ENCODE measurements around the gene HPSE2. TPM values are rescaled to one million over a fixed set of nuclear protein-coding genes. Genes with fewer than 3 reads are reported as not detected.

The HPSE2 gene
- total and polyA plus RNA-seq, 2 experiments from 2014 or later = not detected

- no peaks in the 10 kb centered on the region for H3K4me1 ChIP-seq (ENCODE audit: insufficient read depth)
- TF ChIP-seq EZH2phosphoT487 (IDR thresholded peaks at IDR 0.05; ENCODE audit: insufficient read depth, low read depth) = no peak
- TF ChIP-seq EZH2 (IDR thresholded peaks at IDR 0.05; ENCODE audit: insufficient read depth, poor library complexity, severe bottlenecking) = no peak
- no peak overlapping the region for H3K4me2 ChIP-seq (ENCODE audit: unreplicated experiment)
- in situ Hi-C loops (cut with MboI) = no loop called here
- no peaks in the 10 kb centered on the region for H3F3A ChIP-seq (ENCODE audit: insufficient read depth)
- H2AFZ ChIP-seq = no peak overlapping the region
- DNase-seq = peak; percentile 1
- WGBS, 2 experiments (ENCODE audit: low coverage in 1 of 2, low lambda C conversion rate in 2 of 2, missing lambda C conversion rate in 2 of 2) = 70 to 71% methylated on average over 2 of the region's 2 CpGs
- H3K9me3 ChIP-seq (ENCODE audit: low read depth) = no peaks in the 10 kb centered on the region
- H3K9ac ChIP-seq = no peak overlapping the region
- no peaks in the 10 kb centered on the region for H3K79me2 ChIP-seq (ENCODE audit: insufficient read depth)
- no peaks in the 10 kb centered on the region for H3K27me3 ChIP-seq (replicated peaks; ENCODE audit: insufficient read depth)
- H3K36me3 ChIP-seq (ENCODE audit: low read depth) = no peaks in the 10 kb centered on the region
- H4K20me1 ChIP-seq (ENCODE audit: insufficient read depth) = no peaks in the 10 kb centered on the region
- no peak overlapping the region for H3K27ac ChIP-seq
- no peak overlapping the region for H3K4me3 ChIP-seq
- no peaks in the 10 kb centered on the region for H3K9me2 ChIP-seq (ENCODE audit: insufficient read depth)
These were observed 490.0 kb downstream of the HPSE2 start for GRCh38 chr10:98745645-98746044.

DNA sequence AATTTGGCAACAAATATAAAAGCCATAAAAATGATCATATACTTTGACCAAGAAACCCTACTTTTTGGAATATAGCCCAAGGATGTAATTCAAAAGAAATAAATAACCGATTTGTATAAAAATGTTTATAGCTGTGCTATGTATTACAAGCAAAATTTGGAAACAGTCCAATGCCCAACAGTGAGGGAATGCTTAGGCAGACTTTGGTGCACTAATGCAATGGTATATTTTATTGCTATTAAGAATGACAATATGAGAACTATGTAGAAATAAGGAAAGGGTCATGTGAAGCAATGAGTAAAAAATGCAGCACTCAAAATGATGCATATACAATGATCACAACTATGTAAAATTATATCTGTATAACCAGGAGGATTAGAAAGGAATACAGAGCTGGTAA, 515.1 kb downstream of the HPSE2 start:
- Histone ChIP-seq H4K20me1 (ENCODE audit: insufficient read depth) (no peaks in the 10 kb centered on the region), H3K36me3 (ENCODE audit: low read depth) (no peaks in the 10 kb centered on the region), H3K4me2 (ENCODE audit: unreplicated experiment) (no peak overlapping the region), H3K9ac (no peak overlapping the region), H3K4me3 (no peak overlapping the region), H3K9me2 (ENCODE audit: insufficient read depth) (no peaks in the 10 kb centered on the region), H3K27me3 (replicated peaks; ENCODE audit: insufficient read depth) (no peaks in the 10 kb centered on the region), H3K9me3 (ENCODE audit: low read depth) (no peaks in the 10 kb centered on the region), H3F3A (ENCODE audit: insufficient read depth) (no peaks in the 10 kb centered on the region), H3K4me1 (ENCODE audit: insufficient read depth) (no peaks in the 10 kb centered on the region), H3K27ac (no peak overlapping the region), H2AFZ (no peak overlapping the region), H3K79me2 (ENCODE audit: insufficient read depth) (no peaks in the 10 kb centered on the region)
- in situ Hi-C loops (cut with MboI) = no loop called here
- WGBS, 2 experiments (ENCODE audit: low coverage in 1 of 2, low lambda C conversion rate in 2 of 2, missing lambda C conversion rate in 2 of 2) = 35 to 38% methylated on average over 1 of the region's 1 CpG
- DNase-seq = no peak
- TF ChIP-seq EZH2 (IDR thresholded peaks at IDR 0.05; ENCODE audit: insufficient read depth, poor library complexity, severe bottlenecking) = no peak
- no peak for TF ChIP-seq EZH2phosphoT487 (IDR thresholded peaks at IDR 0.05; ENCODE audit: insufficient read depth, low read depth)

DNA sequence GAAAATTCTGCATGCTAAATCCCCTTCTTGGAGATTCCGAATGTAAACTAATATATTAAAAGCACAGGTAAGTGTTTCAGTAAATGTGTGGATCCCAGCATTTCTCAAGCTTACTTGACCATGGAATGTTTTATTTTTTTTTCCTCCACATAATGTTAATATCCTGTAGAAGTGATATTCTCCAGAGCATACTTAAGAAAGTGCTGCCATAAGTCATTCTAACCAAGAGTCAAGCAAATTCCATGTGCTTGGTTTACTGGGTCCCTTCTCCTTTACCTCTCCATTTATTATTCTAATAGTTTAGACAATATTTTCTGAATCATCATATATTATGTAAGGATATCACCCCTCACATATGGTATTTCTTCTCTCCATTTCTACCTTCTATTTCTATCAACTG, 522.1 kb downstream of the HPSE2 start:
- Histone ChIP-seq H2AFZ (no peak overlapping the region), H3K27me3 (replicated peaks; ENCODE audit: insufficient read depth) (no peaks in the 10 kb centered on the region), H3K27ac (no peak overlapping the region), H3F3A (ENCODE audit: insufficient read depth) (no peaks in the 10 kb centered on the region), H3K9me2 (ENCODE audit: insufficient read depth) (no peaks in the 10 kb centered on the region), H3K4me3 (no peak overlapping the region), H4K20me1 (ENCODE audit: insufficient read depth) (no peaks in the 10 kb centered on the region), H3K4me2 (ENCODE audit: unreplicated experiment) (no peak overlapping the region), H3K79me2 (ENCODE audit: insufficient read depth) (no peaks in the 10 kb centered on the region), H3K9me3 (ENCODE audit: low read depth) (no peaks in the 10 kb centered on the region), H3K36me3 (ENCODE audit: low read depth) (no peaks in the 10 kb centered on the region), H3K4me1 (ENCODE audit: insufficient read depth) (no peaks in the 10 kb centered on the region), H3K9ac (no peak overlapping the region)
- DNase-seq = no peak
- 64 to 67% methylated on average over 1 of the region's 1 CpG for WGBS, 2 experiments (ENCODE audit: low coverage in 1 of 2, low lambda C conversion rate in 2 of 2, missing lambda C conversion rate in 2 of 2)
- no peak for TF ChIP-seq EZH2phosphoT487 (IDR thresholded peaks at IDR 0.05; ENCODE audit: insufficient read depth, low read depth)
- TF ChIP-seq EZH2 (IDR thresholded peaks at IDR 0.05; ENCODE audit: insufficient read depth, poor library complexity, severe bottlenecking) = no peak
- in situ Hi-C loops (cut with MboI) = no loop called here

- no peak overlapping the region for H3K9ac ChIP-seq
- no peaks in the 10 kb centered on the region for H3K36me3 ChIP-seq (ENCODE audit: low read depth)
- no peak for DNase-seq
- no peak for TF ChIP-seq EZH2phosphoT487 (IDR thresholded peaks at IDR 0.05; ENCODE audit: insufficient read depth, low read depth)
- no peak for TF ChIP-seq EZH2 (IDR thresholded peaks at IDR 0.05; ENCODE audit: insufficient read depth, poor library complexity, severe bottlenecking)
- in situ Hi-C loops (cut with MboI) = no loop called here
- no peaks in the 10 kb centered on the region for H3K4me1 ChIP-seq (ENCODE audit: insufficient read depth)
- no peaks in the 10 kb centered on the region for H3K9me2 ChIP-seq (ENCODE audit: insufficient read depth)
- no peaks in the 10 kb centered on the region for H4K20me1 ChIP-seq (ENCODE audit: insufficient read depth)
- H3K27ac ChIP-seq = no peak overlapping the region
- H3K79me2 ChIP-seq (ENCODE audit: insufficient read depth) = no peaks in the 10 kb centered on the region
- no peaks in the 10 kb centered on the region for H3K9me3 ChIP-seq (ENCODE audit: low read depth)
- no peak overlapping the region for H3K4me3 ChIP-seq
- H2AFZ ChIP-seq = no peak overlapping the region
- WGBS, 2 experiments (ENCODE audit: low coverage in 1 of 2, low lambda C conversion rate in 2 of 2, missing lambda C conversion rate in 2 of 2) = 57 to 74% methylated on average over 4 to 5 of the region's 5 CpGs
- no peak overlapping the region for H3K4me2 ChIP-seq (ENCODE audit: unreplicated experiment)
- H3F3A ChIP-seq (ENCODE audit: insufficient read depth) = no peaks in the 10 kb centered on the region
- no peaks in the 10 kb centered on the region for H3K27me3 ChIP-seq (replicated peaks; ENCODE audit: insufficient read depth)
These were observed 539.1 kb downstream of the HPSE2 start for GRCh38 chr10:98696516-98696915.

GRCh38 chr10:98694883-98695282, 540.8 kb downstream of the HPSE2 start:
- TF ChIP-seq EZH2phosphoT487 (IDR thresholded peaks at IDR 0.05; ENCODE audit: insufficient read depth, low read depth) (no peak), EZH2 (IDR thresholded peaks at IDR 0.05; ENCODE audit: insufficient read depth, poor library complexity, severe bottlenecking) (no peak)
- Histone ChIP-seq H3K27me3 (replicated peaks; ENCODE audit: insufficient read depth) (no peaks in the 10 kb centered on the region), H3K9ac (no peak overlapping the region), H2AFZ (no peak overlapping the region), H3K79me2 (ENCODE audit: insufficient read depth) (no peaks in the 10 kb centered on the region), H3K4me1 (ENCODE audit: insufficient read depth) (no peaks in the 10 kb centered on the region), H3K9me2 (ENCODE audit: insufficient read depth) (no peaks in the 10 kb centered on the region; the same call in 1 of the 2 replicates), H3F3A (ENCODE audit: insufficient read depth) (no peaks in the 10 kb centered on the region), H3K9me3 (ENCODE audit: low read depth) (no peaks in the 10 kb centered on the region), H3K4me2 (ENCODE audit: unreplicated experiment) (no peak overlapping the region), H3K36me3 (ENCODE audit: low read depth) (no peaks in the 10 kb centered on the region), H3K27ac (no peak overlapping the region), H3K4me3 (no peak overlapping the region), H4K20me1 (ENCODE audit: insufficient read depth) (no peaks in the 10 kb centered on the region)
- in situ Hi-C loops (cut with MboI) = no loop called here
- peak; percentile 14 for DNase-seq

Measured in GM23248 (cell line).